ENCODE data around the gene PPP1R14C.

Gene PPP1R14C

DNA sequence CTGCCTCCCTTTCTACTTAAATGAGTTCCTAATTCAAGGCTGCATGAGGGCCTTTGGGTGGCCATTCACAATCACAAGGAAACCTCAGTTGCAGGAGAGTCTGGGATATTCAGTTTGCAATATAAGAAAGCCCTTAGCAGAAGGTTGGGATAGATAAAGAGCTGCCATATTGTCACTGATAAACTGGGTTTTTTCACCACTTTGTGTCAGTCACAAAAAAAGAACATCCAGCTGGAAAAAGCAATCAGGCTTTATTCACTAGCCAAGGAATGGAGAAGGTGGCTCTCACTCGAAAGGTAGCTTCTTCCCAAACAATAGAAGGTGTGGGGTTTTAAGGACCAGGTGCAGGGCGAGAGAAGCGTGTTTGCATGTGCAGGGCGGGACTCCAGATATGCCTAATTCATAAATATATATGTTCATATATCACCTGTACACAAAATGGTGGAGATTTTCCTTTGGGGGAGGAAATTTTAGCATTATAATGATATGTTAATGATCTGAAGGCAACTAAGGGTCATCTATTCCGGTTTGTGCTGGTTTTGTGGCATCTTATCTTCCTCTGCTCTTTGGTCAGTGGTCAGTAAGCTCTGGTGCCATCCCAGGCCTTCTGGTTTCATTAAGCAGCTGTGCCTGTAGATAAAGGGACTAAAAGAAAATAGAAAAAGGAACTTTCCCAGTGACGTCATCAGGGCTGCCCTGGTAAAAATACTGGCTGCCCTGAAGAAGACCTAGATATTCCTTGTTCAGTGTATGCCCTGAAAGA is 128.8 kb downstream of the PPP1R14C start:
- DNase-seq (ENCODE audit: low read depth) = no peak

DNA sequence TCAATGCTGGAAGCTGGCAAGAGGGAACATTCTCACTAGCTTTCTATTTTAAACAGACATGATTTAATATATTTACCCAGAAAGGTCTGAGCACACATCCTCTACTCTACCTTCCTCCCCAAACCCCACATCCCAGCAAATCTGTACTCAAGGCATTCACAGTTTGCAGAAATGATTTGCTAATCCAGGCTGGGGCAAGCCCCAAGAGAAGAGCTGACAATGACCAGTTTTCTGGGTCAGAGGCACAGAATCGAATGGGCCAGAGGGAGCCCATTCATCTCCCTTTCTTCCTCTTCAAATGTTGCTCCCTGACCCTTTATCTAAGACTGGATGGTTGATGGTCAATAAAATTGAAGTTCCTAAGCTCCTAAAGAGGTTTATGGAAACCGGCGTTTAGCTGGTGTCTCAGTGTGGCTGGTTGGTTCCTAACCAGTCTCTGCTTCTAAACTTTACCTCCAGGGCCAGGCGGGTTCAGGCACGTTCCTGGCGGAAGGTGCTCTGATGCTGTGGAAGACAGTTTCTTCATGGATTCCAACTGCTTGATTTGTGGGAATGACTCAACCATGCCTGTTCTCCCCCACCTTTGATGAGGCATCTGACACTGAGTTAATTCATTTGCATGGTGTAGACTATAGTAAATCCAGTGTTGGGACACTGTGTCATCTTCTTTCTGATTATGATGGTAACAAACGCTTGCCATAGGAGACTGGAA is 129.6 kb downstream of the PPP1R14C start:
- no peak for DNase-seq (ENCODE audit: low read depth)

DNA sequence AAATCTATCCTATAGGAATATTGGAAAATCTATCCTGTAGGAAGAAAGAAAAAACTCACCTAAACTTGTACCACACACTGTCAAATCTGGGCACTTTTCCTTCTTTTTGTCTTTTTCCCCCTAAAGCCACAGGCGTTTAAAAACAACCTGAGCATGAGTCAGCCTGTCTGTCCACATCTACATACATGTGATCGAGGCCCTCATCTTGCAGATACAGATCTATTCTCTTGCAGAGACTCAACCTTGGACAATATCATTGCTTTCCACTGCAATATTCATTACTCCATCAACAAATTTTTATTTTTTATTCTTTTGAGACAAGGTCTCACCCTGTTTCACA is 130.1 kb downstream of the PPP1R14C start:
- DNase-seq (ENCODE audit: low read depth) = no peak

DNA sequence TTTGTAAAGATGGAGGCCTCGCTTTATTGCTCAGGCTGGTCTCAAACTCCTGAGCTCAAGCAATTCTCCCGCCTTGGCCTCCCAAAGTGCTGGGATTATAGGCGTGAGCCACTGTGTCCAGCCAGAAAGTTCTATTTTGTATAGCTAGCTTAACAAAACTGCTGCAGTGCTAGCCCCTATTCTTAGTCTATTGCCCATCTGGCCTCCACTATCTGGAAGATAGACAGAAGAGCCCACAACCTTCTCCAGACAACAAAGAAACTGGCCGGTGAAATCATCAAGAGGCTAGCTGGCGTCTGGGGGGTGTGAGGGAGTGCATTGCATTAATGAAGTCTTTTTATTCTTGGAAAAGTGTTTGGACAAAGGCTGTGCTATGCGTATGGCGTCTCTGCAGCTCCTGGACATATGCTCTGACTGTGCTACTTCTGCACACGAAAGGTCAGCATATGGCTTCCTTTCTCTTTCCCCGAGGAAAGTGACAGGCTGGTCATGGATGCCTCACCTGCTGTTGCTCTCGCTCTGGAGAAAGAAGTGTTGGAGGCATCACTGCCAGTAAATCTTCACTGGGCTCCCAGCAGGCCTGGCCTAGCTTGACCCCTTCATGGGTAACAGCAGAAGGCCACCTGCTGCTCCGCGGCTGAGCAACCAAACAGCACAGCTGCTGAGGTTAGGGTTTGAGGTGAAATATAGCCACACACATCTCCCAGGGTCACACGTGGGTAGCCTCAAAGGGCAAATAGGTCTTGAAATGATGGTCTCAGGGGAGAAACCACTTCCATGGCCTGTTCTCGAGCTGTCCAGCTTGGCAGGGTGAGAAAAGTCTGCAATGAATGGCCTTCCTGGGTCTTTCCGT is 130.8 kb downstream of the PPP1R14C start:
- DNase-seq (ENCODE audit: low read depth) = no peak

DNA sequence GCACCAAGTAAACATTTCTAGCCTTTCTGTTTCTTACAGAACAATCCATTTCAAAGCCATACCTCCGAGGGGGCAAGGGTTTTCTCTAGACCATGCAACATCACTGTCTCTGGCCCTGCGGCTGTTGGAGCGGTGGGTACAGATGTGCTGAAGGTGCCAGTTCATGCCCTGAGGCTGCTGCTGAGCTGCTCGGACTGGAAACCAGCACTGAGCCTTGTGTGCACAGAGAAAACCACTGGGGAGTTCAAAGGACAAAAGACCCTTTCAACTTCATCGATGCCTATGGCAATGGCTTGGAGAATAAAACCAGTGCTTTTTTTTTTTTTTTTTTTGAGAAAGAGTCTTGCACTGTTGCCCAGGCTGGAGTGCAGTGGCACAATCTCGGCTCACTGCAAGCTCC is 132.6 kb downstream of the PPP1R14C start:
- no peak for DNase-seq (ENCODE audit: low read depth)

DNA sequence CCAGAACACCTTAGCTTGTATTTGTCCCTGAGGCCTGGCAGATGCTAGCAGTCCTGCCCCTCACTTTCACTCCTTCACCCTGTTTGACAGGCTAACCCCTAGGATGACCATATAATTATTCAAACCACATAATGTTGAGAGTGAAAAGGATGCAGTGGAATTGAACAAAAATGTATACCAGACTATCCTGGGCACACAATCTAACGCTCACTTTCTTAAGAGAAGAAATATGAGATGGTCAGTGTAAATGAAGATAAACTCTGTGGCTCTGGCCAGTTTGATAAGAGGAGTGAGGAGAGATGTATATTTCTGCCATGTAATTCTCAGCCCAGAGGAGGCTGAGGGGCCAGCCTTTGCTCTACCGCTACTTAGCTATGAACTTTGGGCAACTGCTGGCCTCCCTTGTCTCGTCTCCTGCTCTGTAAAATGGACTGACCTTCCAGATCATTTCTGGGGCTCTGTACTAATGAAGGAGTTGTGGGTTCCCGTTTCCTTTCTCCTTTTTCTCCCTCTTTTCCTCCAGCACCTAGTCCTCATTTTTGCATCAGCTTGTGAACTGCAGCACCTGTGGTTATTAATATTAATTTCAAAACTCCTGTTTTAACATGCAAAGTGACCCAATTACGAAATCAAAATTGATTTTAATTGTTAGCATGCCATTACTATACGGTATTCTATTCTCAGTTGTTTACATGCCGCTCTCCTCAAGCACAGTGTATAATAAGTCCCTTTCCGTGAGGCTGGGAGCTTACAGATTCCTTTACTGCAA is 133.5 kb downstream of the PPP1R14C start:
- DNase-seq (ENCODE audit: low read depth) = no peak

DNA sequence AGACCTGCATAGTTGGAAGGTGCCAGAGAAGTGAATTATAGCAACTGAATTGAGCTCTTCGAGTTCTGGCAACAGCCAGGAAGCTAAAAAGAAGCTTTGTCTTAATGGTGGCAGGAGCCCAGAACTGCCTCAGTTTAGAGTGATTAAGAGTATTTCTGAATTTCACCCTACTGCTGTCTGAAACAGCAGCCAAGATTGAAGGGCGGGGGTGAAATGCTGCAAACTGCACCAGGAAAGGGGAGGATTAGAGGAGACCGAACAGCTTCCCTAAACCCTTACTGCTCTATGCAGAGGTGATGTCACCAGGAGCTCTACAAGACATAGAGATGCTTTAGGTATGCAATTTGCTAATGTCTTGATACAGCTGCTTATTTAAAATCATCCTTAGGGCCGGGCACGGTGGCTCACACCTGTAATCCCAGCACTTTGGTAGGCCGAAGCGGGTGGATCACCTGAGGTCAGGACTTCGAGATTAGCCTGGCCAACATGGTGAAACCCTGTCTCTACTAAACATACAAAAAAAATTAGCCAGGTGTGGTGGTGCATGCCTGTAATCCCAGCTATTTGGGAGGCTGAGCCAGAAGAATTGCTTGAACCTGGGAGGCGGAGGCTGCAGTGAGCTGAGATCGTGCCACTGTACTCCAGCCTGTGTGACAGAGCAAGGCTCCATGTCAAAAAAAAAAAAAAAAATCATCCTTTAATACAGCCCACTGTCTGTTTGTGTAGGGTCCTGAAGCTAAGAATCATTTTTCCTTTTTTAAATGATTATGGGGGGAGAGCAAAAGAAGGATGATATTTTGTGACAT is 134.3 kb downstream of the PPP1R14C start:
- no peak for DNase-seq (ENCODE audit: low read depth)

DNA sequence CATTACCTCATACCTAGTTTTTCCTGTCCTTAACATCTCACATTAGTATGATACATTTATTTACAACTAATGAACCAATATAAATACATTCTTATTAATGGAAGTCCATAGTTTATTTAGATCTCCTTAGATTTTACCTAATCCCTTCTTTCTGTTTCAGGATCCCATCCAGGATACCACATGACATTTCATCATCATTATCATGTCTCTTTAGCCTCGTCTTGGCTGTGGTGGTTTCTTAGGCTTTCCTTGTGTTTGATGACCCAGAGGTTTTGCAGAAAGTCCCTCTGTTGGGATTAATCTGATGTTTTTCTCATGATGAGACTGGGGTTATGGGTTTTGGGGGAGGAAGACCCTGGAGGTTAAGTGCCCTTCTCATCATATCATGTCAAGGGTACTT is 136.7 kb downstream of the PPP1R14C start:
- no peak for DNase-seq (ENCODE audit: low read depth)

DNA sequence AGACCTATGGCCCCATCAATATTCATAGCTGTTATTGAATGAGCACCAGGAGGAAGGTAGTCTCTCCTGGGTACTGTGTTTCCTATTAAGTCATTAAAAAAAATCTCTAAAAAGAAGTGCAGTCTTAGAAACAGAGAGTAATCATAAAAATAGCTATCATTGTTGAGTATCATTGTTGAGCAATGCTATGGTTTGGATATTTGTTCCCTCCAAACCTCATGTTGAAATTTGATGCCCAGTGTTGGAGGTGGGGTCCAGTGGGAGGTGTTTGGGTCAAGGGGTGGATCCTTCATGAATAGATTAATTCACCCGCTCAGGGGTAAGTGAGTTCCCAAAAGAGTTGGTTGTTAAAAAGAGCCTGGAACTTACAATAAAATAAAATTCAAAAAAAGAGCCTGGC is 137.9 kb downstream of the PPP1R14C start:
- DNase-seq (ENCODE audit: low read depth) = no peak

DNA sequence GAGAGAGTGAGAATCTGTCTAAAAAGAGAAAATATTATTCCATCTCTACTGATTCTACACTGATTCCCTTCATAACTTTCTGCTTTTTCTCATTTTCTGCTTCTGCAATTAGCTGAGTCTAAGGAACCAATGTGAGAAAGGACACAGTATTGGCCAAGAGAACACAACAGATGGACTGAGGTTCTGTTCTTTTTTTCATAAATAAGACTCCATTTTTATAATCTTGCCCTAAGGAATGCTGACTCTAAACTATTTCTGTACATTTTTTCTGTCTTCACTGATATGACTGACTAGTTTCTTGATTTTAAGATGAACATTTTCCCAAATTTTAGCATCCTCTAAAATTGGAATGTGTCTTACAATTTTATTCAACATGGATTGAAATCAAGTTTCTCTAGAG is 138.9 kb downstream of the PPP1R14C start:
- no peak for DNase-seq (ENCODE audit: low read depth)

DNA sequence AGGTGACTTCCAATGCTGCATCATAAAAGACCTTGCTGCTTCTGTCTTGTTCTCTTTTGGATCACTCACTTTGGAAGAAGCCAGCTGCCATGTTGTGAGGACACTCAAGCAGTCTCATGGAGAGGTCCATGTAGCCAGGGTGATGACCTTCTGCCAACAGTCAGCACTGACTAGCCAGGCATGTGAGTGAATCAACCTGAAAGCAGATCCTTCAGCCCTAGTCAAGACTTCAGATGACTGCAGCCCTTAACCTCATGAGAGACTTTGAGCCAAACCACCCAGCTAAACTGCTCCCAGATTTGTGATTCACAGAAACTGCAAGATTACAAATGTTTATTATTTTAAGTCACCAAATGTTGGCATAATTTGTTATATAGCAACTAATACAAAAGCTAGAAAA is 140.0 kb downstream of the PPP1R14C start:
- DNase-seq (ENCODE audit: low read depth) = no peak

DNA sequence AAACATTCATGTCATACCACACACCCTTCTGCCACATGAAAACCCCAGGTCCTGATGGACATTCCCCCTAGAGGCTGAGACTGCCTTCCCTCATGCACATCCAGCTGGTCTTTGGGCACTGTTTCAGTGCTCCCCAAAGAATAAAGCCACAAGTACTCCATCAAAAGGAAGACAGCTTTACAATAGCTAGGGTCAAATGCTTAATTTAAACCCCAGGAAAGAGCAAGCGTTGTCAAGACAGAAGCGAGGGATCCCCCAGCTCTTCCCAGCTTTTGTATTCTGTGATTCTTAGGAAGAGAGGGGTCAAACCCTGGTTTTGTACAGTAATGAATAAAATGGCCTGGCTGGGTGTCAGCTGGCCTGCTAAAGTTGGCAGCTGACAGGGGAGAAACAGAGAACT is 143.6 kb downstream of the PPP1R14C start:
- DNase-seq (ENCODE audit: low read depth) = no peak

DNA sequence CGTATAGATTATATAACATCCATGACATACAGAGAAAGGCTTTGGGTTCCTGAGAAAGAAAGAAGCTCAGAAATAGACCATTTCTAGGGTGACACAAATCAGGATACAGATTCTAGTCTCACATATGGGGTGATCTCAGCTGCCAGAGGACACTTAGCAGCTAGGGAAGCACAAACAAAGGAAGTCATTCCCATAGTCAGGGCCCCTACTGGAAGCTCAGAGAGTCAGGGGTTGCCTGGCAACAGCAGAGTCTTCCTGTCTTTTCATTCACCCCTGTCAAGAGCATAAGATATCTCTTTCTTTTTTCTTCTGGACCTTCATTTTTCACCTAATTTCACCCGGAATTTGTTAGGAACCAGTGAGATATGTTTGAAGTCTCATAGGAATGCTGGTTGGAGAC is 144.1 kb downstream of the PPP1R14C start:
- no peak for DNase-seq (ENCODE audit: low read depth)

DNA sequence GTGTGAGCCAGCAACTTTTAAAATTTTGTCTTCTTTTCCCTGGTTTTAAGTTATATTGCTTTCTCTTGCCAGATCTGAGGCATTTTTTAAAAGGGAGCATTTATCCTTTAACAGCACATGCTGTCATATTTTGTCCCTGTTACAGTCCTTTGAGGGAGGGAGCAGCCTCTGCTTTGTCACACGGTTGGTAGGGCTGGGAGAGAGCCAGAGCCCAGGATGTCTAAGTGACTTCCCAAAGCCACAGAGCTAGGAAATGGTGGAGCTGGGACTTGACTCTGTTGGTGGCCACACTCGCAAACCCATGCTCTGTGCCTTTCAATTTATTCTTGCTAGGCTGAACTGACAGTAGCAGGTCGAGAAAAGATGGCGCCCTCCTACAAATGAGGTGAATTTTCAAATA is 145.6 kb downstream of the PPP1R14C start:
- DNase-seq (ENCODE audit: low read depth) = no peak

DNA sequence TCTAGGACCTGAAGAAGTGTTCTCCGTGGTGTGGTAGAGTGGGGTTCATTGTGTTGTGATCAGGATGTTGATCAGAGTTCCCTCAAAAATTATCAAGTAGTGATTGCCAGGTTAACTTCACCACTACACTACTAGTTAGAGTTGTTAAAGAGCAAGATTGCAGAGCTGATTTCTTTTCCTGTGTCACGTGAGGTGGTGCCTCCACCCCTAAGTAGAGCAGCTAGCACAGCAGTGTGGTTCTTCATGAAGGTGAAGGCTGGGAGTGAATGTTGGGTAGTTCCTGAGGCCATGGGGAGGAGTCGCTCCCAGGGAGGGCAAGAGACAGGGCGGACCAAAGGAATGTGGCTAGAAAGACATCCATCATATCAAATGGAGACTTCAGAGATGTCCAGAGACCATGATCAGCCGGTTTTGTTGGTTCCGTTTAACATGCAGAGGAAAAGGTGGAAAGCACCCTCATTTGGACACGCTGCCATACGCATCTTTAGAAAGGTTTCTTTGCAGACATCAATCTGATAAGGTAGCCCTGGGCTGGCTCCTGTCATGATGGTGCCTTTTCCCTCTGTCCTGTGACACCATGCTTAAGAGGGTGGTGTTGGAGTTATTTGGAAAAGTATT is 146.7 kb downstream of the PPP1R14C start:
- DNase-seq (ENCODE audit: low read depth) = no peak

DNA sequence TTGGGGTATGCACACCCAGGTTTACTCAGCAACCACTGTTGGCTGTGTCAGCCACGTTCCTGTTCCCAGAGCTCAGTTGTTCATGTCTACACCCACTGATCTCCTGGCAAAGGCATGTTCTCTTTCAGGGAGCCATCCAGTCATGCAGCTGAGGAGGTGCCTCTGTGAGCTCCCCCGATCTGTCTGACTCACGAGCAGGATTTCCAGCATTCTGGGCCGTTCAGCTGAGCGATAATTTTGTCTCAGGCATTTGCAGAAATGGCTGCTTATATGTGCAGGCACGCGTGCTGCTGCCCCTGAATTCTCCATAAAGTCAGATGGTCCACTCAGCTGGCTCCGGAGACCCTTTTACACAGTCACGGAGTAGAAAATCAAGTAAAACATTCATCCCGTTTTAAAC is 147.6 kb downstream of the PPP1R14C start:
- no peak for DNase-seq (ENCODE audit: low read depth)

DNA sequence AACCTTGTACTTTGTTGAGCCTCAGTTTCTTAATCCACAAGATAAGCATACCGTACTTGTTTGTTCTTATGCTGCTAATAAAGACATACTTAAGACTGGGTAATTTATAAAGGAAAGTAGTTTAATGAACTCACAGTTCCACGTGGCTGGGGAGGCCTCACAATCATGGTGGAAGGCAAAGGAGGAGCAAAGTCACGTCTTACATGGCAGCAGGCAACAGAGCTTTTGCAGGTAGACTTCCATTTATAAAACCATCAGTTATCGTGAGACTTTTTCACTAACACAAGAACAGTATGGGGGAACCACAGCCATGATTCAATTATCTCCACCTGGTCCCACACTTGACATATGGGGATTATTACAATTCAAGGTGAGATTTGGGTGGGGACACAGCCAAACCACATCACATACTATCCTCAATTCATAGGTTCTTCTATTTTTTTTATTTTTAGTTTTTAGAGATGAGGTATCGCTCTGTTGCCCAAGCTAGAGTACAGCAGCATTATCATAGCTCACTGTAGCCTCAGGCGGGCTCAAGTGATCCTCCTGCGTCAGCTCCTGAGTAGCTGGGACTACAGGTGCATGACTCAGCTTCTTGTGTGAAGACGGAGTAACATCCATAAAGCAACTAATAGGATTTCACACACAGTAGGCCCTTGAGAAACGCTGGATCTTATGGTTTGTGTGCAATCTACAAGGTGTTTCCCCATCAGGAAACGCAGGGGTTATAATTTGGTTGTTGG is 149.3 kb downstream of the PPP1R14C start:
- DNase-seq (ENCODE audit: low read depth) = no peak

DNA sequence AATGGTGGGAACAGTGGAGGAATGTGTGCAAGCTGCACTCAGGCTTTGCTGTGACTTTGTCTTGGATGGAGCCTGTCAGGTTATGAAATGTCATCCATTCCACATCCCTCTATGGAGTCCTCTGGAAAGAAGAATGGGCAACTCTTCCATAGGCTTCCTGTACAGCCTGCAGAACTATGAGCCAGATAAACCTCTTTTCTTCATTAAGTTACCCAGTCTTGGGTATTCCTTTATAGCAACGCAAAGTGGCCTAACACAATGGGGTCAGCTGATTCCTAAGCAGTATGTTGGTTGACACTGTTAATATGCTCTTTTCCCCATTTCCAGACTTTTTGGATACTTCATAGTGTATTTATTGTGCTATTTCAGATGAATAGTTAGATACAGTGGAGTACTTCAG is 150.2 kb downstream of the PPP1R14C start:
- DNase-seq (ENCODE audit: low read depth) = no peak

DNA sequence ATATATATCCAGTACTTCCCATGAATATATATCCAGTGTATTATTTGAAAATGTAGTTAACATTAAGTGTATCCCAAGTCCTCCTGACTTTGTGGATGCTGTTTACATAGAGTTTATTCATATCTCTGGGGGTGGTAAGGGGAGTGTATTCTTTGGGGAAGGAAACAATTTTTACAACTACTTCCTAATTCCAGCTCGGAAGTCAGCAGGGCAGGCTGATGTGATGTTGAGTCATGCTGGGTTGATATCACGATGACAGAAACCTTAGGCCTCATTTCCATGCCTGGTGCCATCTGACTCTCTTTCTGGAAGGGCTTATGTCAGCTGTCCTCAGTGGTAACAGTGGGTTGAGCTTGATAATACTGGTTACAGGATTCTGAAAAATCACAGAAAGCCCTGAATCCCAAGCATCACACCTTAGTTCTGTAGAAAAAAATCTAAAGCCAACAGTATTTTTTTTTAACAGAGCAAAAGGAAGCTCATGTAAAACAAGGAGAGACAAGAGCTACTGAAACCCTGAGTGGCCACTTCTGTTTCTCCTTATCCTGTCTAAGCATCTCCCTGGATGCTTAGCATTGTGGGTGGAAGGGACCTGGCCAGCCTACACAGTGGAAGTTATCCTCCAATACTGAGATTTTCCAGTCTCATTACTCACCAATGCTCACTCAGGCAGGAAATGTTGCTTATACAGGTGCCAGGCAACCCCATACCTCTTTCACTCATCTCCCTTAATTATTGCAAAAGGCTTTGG is 150.8 kb downstream of the PPP1R14C start:
- no peak for DNase-seq (ENCODE audit: low read depth)
